Endothelial cell (in vitro differentiated cells): ENCODE results near the gene SSR2. TPM values are rescaled to one million over a fixed set of nuclear protein-coding genes. Genes with fewer than 3 reads are reported as not detected.
A peak's percentile ranks its signal among the peaks of the same experiment; 100 is the strongest.

Experiments
- DNase-seq: peaks from one replicate; pipeline ENCODE4 v3.0.0; 2021; ENCODE audit warnings: low spot score
- H3K27ac Mint-ChIP-seq: one replicate; pipeline ENCODE4 v1.8.0; 2021; ENCODE audit warnings: mixed read lengths, inconsistent platforms; ENCODE audit not compliant: unreplicated experiment
- H3K27me3 Mint-ChIP-seq: one replicate; pipeline ENCODE4 v1.8.0; 2021; ENCODE audit warnings: mild to moderate bottlenecking, moderate library complexity, mixed read lengths, inconsistent platforms; ENCODE audit not compliant: unreplicated experiment
- H3K36me3 Mint-ChIP-seq: one replicate; pipeline ENCODE4 v1.8.0; 2021; ENCODE audit warnings: mild to moderate bottlenecking, low read depth, mixed read lengths, inconsistent platforms; ENCODE audit not compliant: unreplicated experiment
- H3K4me1 Mint-ChIP-seq: one replicate; pipeline ENCODE4 v1.8.0; 2021; ENCODE audit warnings: mild to moderate bottlenecking, mixed read lengths, inconsistent platforms; ENCODE audit not compliant: unreplicated experiment
- H3K4me3 Mint-ChIP-seq: one replicate; pipeline ENCODE4 v1.8.0; 2021; ENCODE audit warnings: mild to moderate bottlenecking, mixed read lengths, inconsistent platforms; ENCODE audit not compliant: unreplicated experiment
- H3K9me3 Mint-ChIP-seq: one replicate; pipeline ENCODE4 v1.8.0; 2021; ENCODE audit warnings: mixed read lengths, inconsistent platforms; ENCODE audit not compliant: unreplicated experiment
- CTCF ChIP-seq: fragments of 200-600 bp; sonication (generic); IDR thresholded peaks from one replicate; pipeline ENCODE4 v1.5.0; 2021; ENCODE audit warnings: antibody characterized with exemption; ENCODE audit not compliant: unreplicated experiment
- long read RNA-seq: library from polyadenylated mRNA; unstranded; transcript quantifications from one replicate; pipeline ENCODE4 v2.0.0, GENCODE V29; 2020; ENCODE audit not compliant: unreplicated experiment
- total RNA-seq: library from RNA; stranded (reverse); fragmentation: NEBNext Ultra II Directional; extraction: Animal tissue kit (Norgen Biotek cat#: 25700); gene quantifications from one replicate; pipeline ENCODE4 v1.2.1, GENCODE V29; 2021; ENCODE audit not compliant: unreplicated experiment

Gene SSR2
- total RNA-seq = 340 TPM
- long read RNA-seq, transcript SSR2-201 (6 exons, 1,116 nt) = major isoform, 253 of 329 reads
- long read RNA-seq, transcript SSR2-209 (5 exons, 1,040 nt) = minor isoform, 9 of 329 reads
- long read RNA-seq, partial matches to known transcripts = 46 of 329 reads
- long read RNA-seq, other reads (novel, unspliced or antisense) = 14 of 329 reads

GRCh38 chr1:156020293-156021092 is at the start of gene SSR2:
TSS of gene SSR2 (minus strand) at chr1:156020951. CDS start at chr1:156020167, 784 bp downstream.
- H3K27ac Mint-ChIP-seq = peak within 1 kb of the TSS; percentile 98
- H3K27me3 Mint-ChIP-seq = peaks cover 11% of the 10 kb centered on the region
- peak; percentile 86 for DNase-seq
- TF ChIP-seq CTCF = no peak
- no peaks in the 10 kb centered on the region for H3K9me3 Mint-ChIP-seq
- H3K4me1 Mint-ChIP-seq = peaks cover 24% of the 10 kb centered on the region
- peak within 1 kb of the TSS; percentile 99 for H3K4me3 Mint-ChIP-seq
- H3K36me3 Mint-ChIP-seq = peaks cover 27% of the 10 kb centered on the region

GRCh38 chr1:156070548-156070947 is 49.8 kb upstream of the SSR2 start:
- no peak for DNase-seq
- no peaks in the 10 kb centered on the region for H3K9me3 Mint-ChIP-seq
- no peak for TF ChIP-seq CTCF
- H3K27me3 Mint-ChIP-seq = peaks cover 11% of the 10 kb centered on the region
- H3K4me1 Mint-ChIP-seq = peaks cover 37% of the 10 kb centered on the region
- H3K36me3 Mint-ChIP-seq = peaks cover 22% of the 10 kb centered on the region
- no peak overlapping the region for H3K4me3 Mint-ChIP-seq
- H3K27ac Mint-ChIP-seq = peak overlapping the region; percentile 85

- peak overlapping the region; percentile 85 for H3K27ac Mint-ChIP-seq
- H3K9me3 Mint-ChIP-seq = no peaks in the 10 kb centered on the region
- DNase-seq = no peak
- TF ChIP-seq CTCF = no peak
- peaks cover 35% of the 10 kb centered on the region for H3K4me1 Mint-ChIP-seq
- no peak overlapping the region for H3K4me3 Mint-ChIP-seq
- peaks cover 7% of the 10 kb centered on the region for H3K27me3 Mint-ChIP-seq
- H3K36me3 Mint-ChIP-seq = peaks cover 17% of the 10 kb centered on the region
Measured at GRCh38 chr1:156069490-156070455, 49.0 kb upstream of the SSR2 start.

GRCh38 chr1:156067262-156067661 is 46.5 kb upstream of the SSR2 start:
- peaks cover 7% of the 10 kb centered on the region for H3K27me3 Mint-ChIP-seq
- H3K36me3 Mint-ChIP-seq = peaks cover 9% of the 10 kb centered on the region
- peaks cover 25% of the 10 kb centered on the region for H3K4me1 Mint-ChIP-seq
- H3K9me3 Mint-ChIP-seq = no peaks in the 10 kb centered on the region
- TF ChIP-seq CTCF = no peak
- H3K4me3 Mint-ChIP-seq = peak overlapping the region; percentile 53
- no peak for DNase-seq
- peak overlapping the region; percentile 38 for H3K27ac Mint-ChIP-seq
